ENCODE measurements around the gene RAB44. TPM values are rescaled to one million over a fixed set of nuclear protein-coding genes. Genes with fewer than 3 reads are reported as not detected.

Gene RAB44
- total RNA-seq, 1 donor from 2014 or later: not detected

DNA sequence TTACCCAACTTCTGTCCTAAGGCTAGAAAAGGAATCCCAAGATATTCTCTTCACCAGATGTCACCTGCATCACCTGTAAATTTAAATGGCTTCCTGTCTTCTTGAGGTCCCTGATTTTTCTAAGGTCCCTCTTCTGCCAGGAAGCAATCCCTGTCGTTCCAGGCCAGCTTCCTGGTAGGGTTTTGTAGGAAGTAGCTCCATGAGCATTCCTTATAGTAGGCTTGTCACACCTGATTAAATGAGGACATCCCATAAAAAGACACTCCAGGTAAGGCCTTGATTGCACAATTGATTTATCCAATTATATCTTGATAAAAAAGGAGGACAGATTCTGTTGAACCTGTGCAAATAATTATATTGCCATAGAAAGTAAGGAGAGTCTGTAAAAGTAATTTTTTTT, 8.7 kb downstream of the RAB44 start:
- no peaks in the 10 kb centered on the region for H3K36me3 ChIP-seq (ENCODE audit: control insufficient read depth in 3 of 3, insufficient read depth in 3 of 3, low read length in 3 of 3)

DNA sequence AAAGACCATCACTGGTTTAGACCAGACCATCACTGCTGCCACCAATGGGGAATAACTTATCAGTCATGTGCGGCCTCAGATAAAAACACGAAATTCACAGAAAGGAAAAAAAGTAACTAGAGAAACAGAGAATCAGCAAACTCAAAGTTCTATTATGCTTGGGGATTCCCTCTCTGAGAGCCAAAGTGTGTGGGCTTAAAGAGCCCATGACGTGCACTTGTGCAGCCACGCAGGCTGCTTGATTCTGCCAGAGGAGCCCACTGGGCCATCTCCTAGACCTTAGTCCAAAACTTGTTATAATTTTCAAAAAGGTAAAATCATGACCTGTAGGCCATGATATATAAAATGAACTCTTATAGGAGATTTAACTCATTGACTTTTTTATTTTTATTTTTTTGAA, 15.2 kb downstream of the RAB44 start:
- Histone ChIP-seq H3K27me3 (ENCODE audit: control insufficient read depth in 3 of 3, insufficient read depth in 3 of 3, low read length in 3 of 3) (no peaks in the 10 kb centered on the region), H3K9ac (ENCODE audit: low read depth in 1 of 3, low read length in 3 of 3) (no peak overlapping the region), H3K4me1 (ENCODE audit: control insufficient read depth in 3 of 3, insufficient read depth in 3 of 3, low read length in 3 of 3) (no peaks in the 10 kb centered on the region), H3K9me3 (ENCODE audit: control insufficient read depth in 3 of 3, low read length in 3 of 3) (no peaks in the 10 kb centered on the region), H3K27ac (ENCODE audit: low read depth, low read length) (no peak overlapping the region), H3K36me3 (ENCODE audit: control insufficient read depth in 3 of 3, insufficient read depth in 3 of 3, low read length in 3 of 3) (no peaks in the 10 kb centered on the region), H3K4me3 (ENCODE audit: low read length in 3 of 3) (no peak overlapping the region)

More for the DNA sequence above, 8.7 kb downstream of the RAB44 start:
- Histone ChIP-seq H3K9me3 (ENCODE audit: control insufficient read depth in 3 of 3, low read length in 3 of 3) (no peaks in the 10 kb centered on the region), H3K27ac (ENCODE audit: low read depth, low read length) (no peak overlapping the region), H3K27me3 (ENCODE audit: control insufficient read depth in 3 of 3, insufficient read depth in 3 of 3, low read length in 3 of 3) (no peaks in the 10 kb centered on the region), H3K4me1 (ENCODE audit: control insufficient read depth in 3 of 3, insufficient read depth in 3 of 3, low read length in 3 of 3) (no peaks in the 10 kb centered on the region), H3K4me3 (ENCODE audit: low read length in 3 of 3) (no peak overlapping the region), H3K9ac (ENCODE audit: low read depth in 1 of 3, low read length in 3 of 3) (no peak overlapping the region)

DNA sequence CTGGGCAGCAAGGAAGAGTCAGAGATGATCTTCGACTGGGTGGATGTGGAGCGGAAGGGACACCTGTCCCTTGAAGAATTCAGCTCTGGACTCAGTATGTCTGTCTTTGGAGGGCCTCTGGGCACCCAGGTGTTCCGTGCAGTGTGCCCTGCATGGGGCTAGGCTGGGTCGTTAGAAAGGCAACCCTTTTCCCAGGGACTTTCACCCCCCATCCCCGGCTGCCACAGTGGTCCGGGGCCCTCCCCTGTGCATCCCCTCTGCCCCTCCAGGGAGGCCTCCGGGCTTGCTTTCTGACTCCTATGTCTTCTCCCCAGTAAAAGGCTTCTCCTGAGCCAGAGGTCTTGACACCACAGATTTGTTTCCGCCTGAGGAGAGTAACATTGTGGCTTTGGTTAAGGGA, 16.2 kb downstream of the RAB44 start:
- H3K4me3 ChIP-seq (ENCODE audit: low read length in 3 of 3): no peak overlapping the region
- no peaks in the 10 kb centered on the region for H3K27me3 ChIP-seq (ENCODE audit: control insufficient read depth in 3 of 3, insufficient read depth in 3 of 3, low read length in 3 of 3)
- no peaks in the 10 kb centered on the region for H3K9me3 ChIP-seq (ENCODE audit: control insufficient read depth in 3 of 3, low read length in 3 of 3)

DNA sequence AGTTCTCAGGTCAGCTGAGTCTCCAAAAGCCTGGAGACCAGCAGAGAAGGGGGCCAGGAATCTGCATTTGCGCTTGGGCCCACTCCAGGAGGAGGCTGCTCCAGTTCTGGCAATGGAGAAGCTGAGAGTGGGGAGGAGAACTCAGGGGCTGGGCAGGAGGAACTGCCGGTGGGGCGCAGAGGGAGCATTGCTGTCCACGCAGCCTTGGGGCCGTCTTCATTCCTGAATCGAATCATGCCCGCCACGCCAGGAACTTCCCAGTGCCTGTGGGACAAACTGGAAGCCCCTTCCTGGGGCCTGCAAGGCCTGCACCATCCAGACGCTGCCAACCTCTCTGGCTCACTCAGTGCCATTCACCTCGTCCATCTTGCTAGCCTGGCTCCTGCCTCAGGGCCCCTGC, 16.9 kb downstream of the RAB44 start:
- no peak overlapping the region for H3K4me3 ChIP-seq (ENCODE audit: low read length in 3 of 3)
- H3K9me3 ChIP-seq (ENCODE audit: control insufficient read depth in 3 of 3, low read length in 3 of 3): no peaks in the 10 kb centered on the region
- no peaks in the 10 kb centered on the region for H3K4me1 ChIP-seq (ENCODE audit: control insufficient read depth in 3 of 3, insufficient read depth in 3 of 3, low read length in 3 of 3)
- no peak overlapping the region for H3K9ac ChIP-seq (ENCODE audit: low read depth in 1 of 3, low read length in 3 of 3)
- H3K27ac ChIP-seq (ENCODE audit: low read depth, low read length): no peak overlapping the region
- no peaks in the 10 kb centered on the region for H3K36me3 ChIP-seq (ENCODE audit: control insufficient read depth in 3 of 3, insufficient read depth in 3 of 3, low read length in 3 of 3)
- no peaks in the 10 kb centered on the region for H3K27me3 ChIP-seq (ENCODE audit: control insufficient read depth in 3 of 3, insufficient read depth in 3 of 3, low read length in 3 of 3)

More for the DNA sequence above, 16.2 kb downstream of the RAB44 start:
- Histone ChIP-seq H3K27ac (ENCODE audit: low read depth, low read length) (no peak overlapping the region), H3K4me1 (ENCODE audit: control insufficient read depth in 3 of 3, insufficient read depth in 3 of 3, low read length in 3 of 3) (no peaks in the 10 kb centered on the region), H3K9ac (ENCODE audit: low read depth in 1 of 3, low read length in 3 of 3) (no peak overlapping the region), H3K36me3 (ENCODE audit: control insufficient read depth in 3 of 3, insufficient read depth in 3 of 3, low read length in 3 of 3) (no peaks in the 10 kb centered on the region)

DNA sequence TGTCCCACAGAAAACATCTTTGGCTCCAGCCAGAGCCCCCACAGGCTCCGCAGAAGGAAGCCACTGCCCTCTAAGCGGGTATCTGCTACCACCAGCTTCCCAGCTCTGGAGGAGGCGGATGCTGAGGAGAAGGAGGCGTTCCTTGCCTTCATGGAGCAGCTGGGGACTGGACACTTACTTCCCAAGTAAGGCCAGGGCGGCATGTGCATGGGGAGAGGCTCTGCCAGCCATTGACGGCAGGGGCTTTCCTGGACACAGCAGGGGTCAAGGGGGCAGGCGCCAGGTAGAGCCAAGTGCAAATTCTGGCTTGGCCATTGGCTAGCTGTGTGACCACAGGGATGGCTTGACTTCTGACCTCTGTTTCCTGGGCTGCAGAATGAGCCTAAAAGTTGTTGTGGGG, 17.8 kb downstream of the RAB44 start:
- no peak overlapping the region for H3K27ac ChIP-seq (ENCODE audit: low read depth, low read length)
- H3K36me3 ChIP-seq (ENCODE audit: control insufficient read depth in 3 of 3, insufficient read depth in 3 of 3, low read length in 3 of 3): no peaks in the 10 kb centered on the region
- no peaks in the 10 kb centered on the region for H3K27me3 ChIP-seq (ENCODE audit: control insufficient read depth in 3 of 3, insufficient read depth in 3 of 3, low read length in 3 of 3)
- H3K9ac ChIP-seq (ENCODE audit: low read depth in 1 of 3, low read length in 3 of 3): no peak overlapping the region
- H3K9me3 ChIP-seq (ENCODE audit: control insufficient read depth in 3 of 3, low read length in 3 of 3): no peaks in the 10 kb centered on the region
- H3K4me3 ChIP-seq (ENCODE audit: low read length in 3 of 3): no peak overlapping the region
- no peaks in the 10 kb centered on the region for H3K4me1 ChIP-seq (ENCODE audit: control insufficient read depth in 3 of 3, insufficient read depth in 3 of 3, low read length in 3 of 3)

DNA sequence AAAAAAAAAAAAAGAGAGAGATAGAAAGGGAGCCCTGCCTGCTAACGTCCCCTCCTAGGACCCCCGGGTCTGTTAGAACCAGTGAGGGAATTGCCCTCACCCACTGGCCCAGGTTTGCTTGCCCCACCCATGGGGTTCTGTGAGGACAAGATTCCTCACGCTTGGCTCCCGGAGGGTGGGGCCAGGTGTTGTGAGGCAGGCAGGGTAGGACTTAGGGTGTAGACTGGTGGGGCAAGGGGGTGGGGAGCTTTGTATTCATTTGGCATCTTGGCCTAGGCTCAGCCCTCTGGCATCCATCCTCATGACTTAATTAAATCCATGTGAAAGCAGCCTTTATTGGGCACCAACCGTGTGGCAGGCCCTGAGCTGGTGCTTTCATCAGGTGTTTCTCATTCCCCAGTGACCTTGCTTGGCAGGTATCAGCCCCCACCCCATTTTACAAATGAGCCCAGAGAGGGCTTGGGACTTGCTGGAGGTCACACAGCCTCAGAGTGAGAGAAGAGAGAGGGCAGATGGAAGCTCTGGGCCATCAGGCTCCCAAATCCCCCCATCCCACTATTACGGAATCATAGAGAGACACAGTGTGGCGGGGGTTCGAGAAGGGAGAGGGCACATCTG, 19.0 kb downstream of the RAB44 start:
- Histone ChIP-seq H3K4me1 (ENCODE audit: control insufficient read depth in 3 of 3, insufficient read depth in 3 of 3, low read length in 3 of 3) (no peaks in the 10 kb centered on the region), H3K4me3 (ENCODE audit: low read length in 3 of 3) (no peak overlapping the region), H3K27me3 (ENCODE audit: control insufficient read depth in 3 of 3, insufficient read depth in 3 of 3, low read length in 3 of 3) (no peaks in the 10 kb centered on the region), H3K27ac (ENCODE audit: low read depth, low read length) (no peak overlapping the region), H3K9me3 (ENCODE audit: control insufficient read depth in 3 of 3, low read length in 3 of 3) (no peaks in the 10 kb centered on the region), H3K36me3 (ENCODE audit: control insufficient read depth in 3 of 3, insufficient read depth in 3 of 3, low read length in 3 of 3) (no peaks in the 10 kb centered on the region), H3K9ac (ENCODE audit: low read depth in 1 of 3, low read length in 3 of 3) (no peak overlapping the region)

DNA sequence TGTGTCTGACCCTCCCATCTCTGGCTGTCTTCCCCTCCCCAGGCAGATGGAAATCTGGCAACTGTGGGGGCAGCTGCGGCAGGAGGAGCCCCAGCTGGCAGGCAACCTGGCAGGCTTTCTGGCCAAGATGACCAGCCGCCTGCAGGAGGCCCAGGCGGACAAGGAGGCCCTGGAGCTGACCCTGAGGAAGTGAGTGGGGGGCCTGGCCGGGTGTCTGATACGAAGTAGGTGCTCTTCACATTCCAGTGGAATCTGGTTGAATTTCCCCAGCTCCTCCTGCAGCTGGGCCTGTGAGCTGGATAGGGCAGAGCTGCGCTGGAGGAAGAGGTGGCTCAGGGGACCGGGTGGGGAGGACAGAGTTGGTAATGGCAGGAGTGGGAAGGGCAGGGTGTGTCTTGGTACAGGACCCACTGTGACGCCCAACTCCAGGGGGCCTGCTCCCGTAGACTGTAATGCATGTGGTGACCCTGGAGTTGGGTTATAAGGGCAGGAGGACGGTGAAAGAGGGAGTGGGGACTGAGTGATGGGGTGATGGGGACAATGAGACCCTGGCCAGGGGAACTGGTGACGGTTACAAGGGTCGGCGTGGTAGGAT, 19.7 kb downstream of the RAB44 start:
- H3K9ac ChIP-seq (ENCODE audit: low read depth in 1 of 3, low read length in 3 of 3): no peak overlapping the region
- H3K4me3 ChIP-seq (ENCODE audit: low read length in 3 of 3): no peak overlapping the region

DNA sequence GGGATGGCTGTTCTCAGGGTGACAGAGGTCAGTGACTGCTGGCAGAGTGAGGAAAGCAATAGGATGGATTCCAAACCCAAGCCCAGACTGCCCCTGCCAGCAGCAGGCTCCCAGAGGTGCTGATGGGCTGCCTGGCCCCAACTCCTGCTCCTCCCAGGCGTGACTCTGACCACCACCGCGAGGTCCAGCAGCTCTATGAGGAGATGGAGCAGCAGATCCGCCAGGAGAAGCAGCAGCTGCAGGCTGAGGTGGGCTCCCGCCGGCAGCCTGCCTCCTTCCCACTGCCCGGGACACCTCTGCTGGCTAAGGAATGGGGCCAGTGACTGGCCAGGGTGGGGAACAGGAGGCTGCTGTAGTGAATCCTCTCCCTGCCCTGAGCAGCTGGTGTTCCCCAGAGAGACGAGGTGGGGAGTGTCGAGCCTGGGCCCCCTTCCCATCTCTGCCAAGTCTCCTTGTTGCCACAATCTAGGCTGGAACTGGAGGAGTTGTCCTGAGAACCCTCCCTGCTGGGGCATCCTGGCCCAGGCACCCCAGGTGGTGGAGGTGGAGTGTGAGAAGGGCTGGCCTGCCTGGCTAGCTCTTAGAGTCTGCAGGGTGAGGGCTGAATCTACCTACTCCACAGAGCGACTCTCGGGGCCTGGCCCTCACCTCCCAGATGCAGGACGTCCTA, 20.4 kb downstream of the RAB44 start:
- no peak overlapping the region for H3K27ac ChIP-seq (ENCODE audit: low read depth, low read length)
- H3K36me3 ChIP-seq (ENCODE audit: control insufficient read depth in 3 of 3, insufficient read depth in 3 of 3, low read length in 3 of 3): no peaks in the 10 kb centered on the region
- H3K4me3 ChIP-seq (ENCODE audit: low read length in 3 of 3): no peak overlapping the region
- H3K9ac ChIP-seq (ENCODE audit: low read depth in 1 of 3, low read length in 3 of 3): no peak overlapping the region
- H3K9me3 ChIP-seq (ENCODE audit: control insufficient read depth in 3 of 3, low read length in 3 of 3): no peaks in the 10 kb centered on the region
- no peaks in the 10 kb centered on the region for H3K27me3 ChIP-seq (ENCODE audit: control insufficient read depth in 3 of 3, insufficient read depth in 3 of 3, low read length in 3 of 3)
- no peaks in the 10 kb centered on the region for H3K4me1 ChIP-seq (ENCODE audit: control insufficient read depth in 3 of 3, insufficient read depth in 3 of 3, low read length in 3 of 3)

More for the DNA sequence above, 19.7 kb downstream of the RAB44 start:
- H3K27me3 ChIP-seq (ENCODE audit: control insufficient read depth in 3 of 3, insufficient read depth in 3 of 3, low read length in 3 of 3): no peaks in the 10 kb centered on the region
- H3K27ac ChIP-seq (ENCODE audit: low read depth, low read length): no peak overlapping the region
- no peaks in the 10 kb centered on the region for H3K4me1 ChIP-seq (ENCODE audit: control insufficient read depth in 3 of 3, insufficient read depth in 3 of 3, low read length in 3 of 3)
- no peaks in the 10 kb centered on the region for H3K9me3 ChIP-seq (ENCODE audit: control insufficient read depth in 3 of 3, low read length in 3 of 3)
- no peaks in the 10 kb centered on the region for H3K36me3 ChIP-seq (ENCODE audit: control insufficient read depth in 3 of 3, insufficient read depth in 3 of 3, low read length in 3 of 3)

DNA sequence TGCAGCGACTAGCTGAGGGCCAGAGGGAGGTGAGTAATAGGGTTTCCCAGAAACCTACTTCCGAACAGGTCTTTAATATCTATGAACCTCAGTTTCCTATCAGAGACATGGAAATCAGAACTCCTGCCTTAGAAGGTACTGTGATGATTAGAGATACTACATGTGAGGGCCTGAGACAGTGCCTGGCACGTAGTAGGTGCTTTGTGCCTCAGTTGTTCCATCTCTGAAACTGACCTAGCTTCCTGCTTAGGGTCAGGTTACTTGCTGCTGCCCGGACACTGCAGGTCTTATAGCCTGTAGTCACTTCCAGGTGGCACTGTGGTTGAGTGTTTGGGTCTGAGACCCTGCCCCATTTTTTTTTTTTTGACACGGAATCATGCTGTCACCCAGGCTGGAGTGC, 20.9 kb downstream of the RAB44 start:
- Histone ChIP-seq H3K9ac (ENCODE audit: low read depth in 1 of 3, low read length in 3 of 3) (no peak overlapping the region), H3K4me1 (ENCODE audit: control insufficient read depth in 3 of 3, insufficient read depth in 3 of 3, low read length in 3 of 3) (no peaks in the 10 kb centered on the region), H3K36me3 (ENCODE audit: control insufficient read depth in 3 of 3, insufficient read depth in 3 of 3, low read length in 3 of 3) (no peaks in the 10 kb centered on the region), H3K27ac (ENCODE audit: low read depth, low read length) (no peak overlapping the region), H3K4me3 (ENCODE audit: low read length in 3 of 3) (no peak overlapping the region), H3K9me3 (ENCODE audit: control insufficient read depth in 3 of 3, low read length in 3 of 3) (no peaks in the 10 kb centered on the region), H3K27me3 (ENCODE audit: control insufficient read depth in 3 of 3, insufficient read depth in 3 of 3, low read length in 3 of 3) (no peaks in the 10 kb centered on the region)

DNA sequence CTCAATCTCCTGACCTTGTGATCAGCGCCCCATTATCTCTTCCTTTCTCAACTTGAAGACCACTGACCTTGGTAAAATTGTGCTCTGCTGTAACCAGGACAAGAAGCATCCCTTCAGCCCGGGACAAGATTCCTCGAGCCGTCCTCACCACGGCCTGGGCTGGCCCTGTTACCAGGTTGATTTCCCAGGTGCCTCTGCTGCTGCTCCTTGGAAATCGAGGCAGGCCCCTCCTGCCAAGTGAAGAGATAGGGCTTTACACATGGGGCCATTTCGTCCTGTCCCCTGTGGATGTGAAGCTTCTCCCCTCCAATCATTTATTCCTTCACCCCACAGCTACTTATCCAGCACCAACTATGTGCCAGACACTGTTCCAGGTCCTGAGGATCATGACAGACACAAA, 21.5 kb downstream of the RAB44 start:
- Histone ChIP-seq H3K27ac (ENCODE audit: low read depth, low read length) (no peak overlapping the region), H3K4me1 (ENCODE audit: control insufficient read depth in 3 of 3, insufficient read depth in 3 of 3, low read length in 3 of 3) (no peaks in the 10 kb centered on the region), H3K9me3 (ENCODE audit: control insufficient read depth in 3 of 3, low read length in 3 of 3) (no peaks in the 10 kb centered on the region), H3K9ac (ENCODE audit: low read depth in 1 of 3, low read length in 3 of 3) (no peak overlapping the region), H3K4me3 (ENCODE audit: low read length in 3 of 3) (no peak overlapping the region), H3K36me3 (ENCODE audit: control insufficient read depth in 3 of 3, insufficient read depth in 3 of 3, low read length in 3 of 3) (no peaks in the 10 kb centered on the region), H3K27me3 (ENCODE audit: control insufficient read depth in 3 of 3, insufficient read depth in 3 of 3, low read length in 3 of 3) (no peaks in the 10 kb centered on the region)
